Activated naive CD8-positive, alpha-beta T cell treated with anti-CD3 and anti-CD28 coated beads, Interleukin-2, amount 50 U/mL, for 16 hours (primary cell): ENCODE measurements around the gene CREB1.
"Not testable (repeated sequence)": the region's sequence is repeated elsewhere in the genome, so short reads cannot be mapped to it uniquely, and the experiment has no call there.

Experiments used
- DNase-seq: peaks from one replicate; pipeline ENCODE4 v3.0.0-alpha.2; 2020; ENCODE audit warnings: low read depth, low spot score

CREB1 gene

GRCh38 chr2:207529330-207530159 is at the start of gene CREB1:
Gene CREB1, plus strand, starts transcription at chr2:207529962. Its CDS starts 25,674 bp downstream, at chr2:207555636.
- DNase-seq = peak; percentile 99

GRCh38 chr2:207480521-207481040 is 49.2 kb upstream of the CREB1 start:
- no peak for DNase-seq

- no peak for DNase-seq
These were observed 47.8 kb upstream of the CREB1 start for GRCh38 chr2:207481924-207482323.

- DNase-seq = no peak
These were observed 47.1 kb upstream of the CREB1 start for GRCh38 chr2:207482630-207483029.

GRCh38 chr2:207483066-207483465 is 46.7 kb upstream of the CREB1 start:
- DNase-seq = no peak

GRCh38 chr2:207483477-207483876 is 46.3 kb upstream of the CREB1 start:
- DNase-seq = no peak

GRCh38 chr2:207484444-207485391 is 45.0 kb upstream of the CREB1 start:
- no peak for DNase-seq

GRCh38 chr2:207487650-207488311 is 42.0 kb upstream of the CREB1 start:
- no peak for DNase-seq

GRCh38 chr2:207489251-207489650 is 40.5 kb upstream of the CREB1 start:
- no peak for DNase-seq

- DNase-seq = no peak
These were observed 39.3 kb upstream of the CREB1 start for GRCh38 chr2:207490441-207490840.

GRCh38 chr2:207491086-207491485 is 38.7 kb upstream of the CREB1 start:
- DNase-seq = no peak

- DNase-seq = no peak
These were observed 37.8 kb upstream of the CREB1 start for GRCh38 chr2:207491956-207492355.

- DNase-seq = no peak
These were observed 37.3 kb upstream of the CREB1 start for GRCh38 chr2:207492461-207492860.

- DNase-seq = no peak
These were observed 35.6 kb upstream of the CREB1 start for GRCh38 chr2:207494137-207494536.

- not testable (repeated sequence) for DNase-seq
These were observed 32.8 kb upstream of the CREB1 start for GRCh38 chr2:207496936-207497335.

- DNase-seq = no peak
These were observed 32.2 kb upstream of the CREB1 start for GRCh38 chr2:207497596-207497995.

- no peak for DNase-seq
These were observed 31.3 kb upstream of the CREB1 start for GRCh38 chr2:207498427-207498826.

- no peak for DNase-seq
These were observed 30.6 kb upstream of the CREB1 start for GRCh38 chr2:207499114-207499513.

- DNase-seq = no peak
These were observed 27.8 kb upstream of the CREB1 start for GRCh38 chr2:207501802-207502576.

- DNase-seq = no peak
These were observed 27.1 kb upstream of the CREB1 start for GRCh38 chr2:207502577-207503198.
